Caco-2 (cell line): ENCODE data around the gene UBL3. TPM values are rescaled to one million over a fixed set of nuclear protein-coding genes. Genes with fewer than 3 reads are reported as not detected.

Experiments
- BruUV-seq: library from RNA; stranded (reverse); fragments of 400-500 nt; replicated peaks from 2 replicates; lab custom pipeline; 2021; lab: Mats Ljungman, UMichigan
- CTCF ChIA-PET: fragments of 300-600 bp; sonication (Branson Sonifier 250); formaldehyde crosslinking; loops from one replicate; lab custom pipeline; 2022; ENCODE audit warnings: antibody characterized with exemption; lab: Charles Lee
- POLR2A ChIA-PET: fragments of 300-600 bp; sonication (Branson Sonifier 250); formaldehyde crosslinking; loops from one replicate; lab custom pipeline; 2022; ENCODE audit warnings: antibody characterized with exemption; lab: Charles Lee
- DNase-seq, 2 experiments: peaks; one replicate each; pipeline versions ENCODE4 v3.0.0 to v3.0.0-alpha.2; 2020 to 2022
- H3K27me3 ChIP-seq: replicated peaks from 2 replicates; pipeline ENCODE4 v1.6.0; 2011; ENCODE audit warnings: low read length; ENCODE audit not compliant: control insufficient read depth, insufficient read depth
- H3K36me3 ChIP-seq: 2 replicates; pipeline ENCODE4 v1.5.1; 2011; ENCODE audit warnings: low read length; ENCODE audit not compliant: control insufficient read depth, insufficient read depth
- H3K4me1 ChIP-seq: fragments of 250-450 bp; sonication (Bioruptor Pico); 2 replicates; pipeline ENCODE4 v1.5.1; 2020; ENCODE audit warnings: mild to moderate bottlenecking
- H3K4me3 ChIP-seq: 2 replicates; pipeline ENCODE4 v1.5.1; 2011; ENCODE audit warnings: low read depth, mild to moderate bottlenecking, control low read depth, low read length
- H3K9me3 ChIP-seq: fragments of 250-450 bp; sonication (Bioruptor Pico); 2 replicates; pipeline ENCODE4 v1.5.1; 2020; ENCODE audit warnings: mild to moderate bottlenecking, moderate library complexity
- H3K27ac Mint-ChIP-seq: one replicate; pipeline ENCODE4 v1.8.0; 2022; ENCODE audit warnings: mixed read lengths; ENCODE audit not compliant: unreplicated experiment
- H3K27me3 Mint-ChIP-seq: one replicate; pipeline ENCODE4 v1.8.0; 2022; ENCODE audit warnings: mixed read lengths; ENCODE audit not compliant: insufficient read depth, unreplicated experiment
- H3K36me3 Mint-ChIP-seq: one replicate; pipeline ENCODE4 v1.8.0; 2022; ENCODE audit warnings: mild to moderate bottlenecking, mixed read lengths; ENCODE audit not compliant: insufficient read depth, unreplicated experiment
- H3K4me1 Mint-ChIP-seq: one replicate; pipeline ENCODE4 v1.8.0; 2022; ENCODE audit warnings: low read depth, mixed read lengths; ENCODE audit not compliant: unreplicated experiment
- H3K4me3 Mint-ChIP-seq: one replicate; pipeline ENCODE4 v1.8.0; 2022; ENCODE audit warnings: mild to moderate bottlenecking, moderate library complexity, mixed read lengths; ENCODE audit not compliant: unreplicated experiment
- H3K9me3 Mint-ChIP-seq: one replicate; pipeline ENCODE4 v1.8.0; 2022; ENCODE audit warnings: mixed read lengths; ENCODE audit not compliant: unreplicated experiment
- CTCF ChIP-seq, 2 experiments: fragments of 200-600 bp in 1 of 2; IDR thresholded peaks; 1 replicate in 1 of 2; 2 replicates in 1 of 2; pipeline versions ENCODE4 v1.5.1 to v1.8.0; 2011 to 2022; ENCODE audit warnings: antibody characterized with exemption in 1 of 2, control low read depth in 1 of 2, inconsistent platforms in 1 of 2, low read depth in 1 of 2, low read length in 1 of 2, mild to moderate bottlenecking in 1 of 2, moderate library complexity in 1 of 2; ENCODE audit not compliant: insufficient read depth in 1 of 2, severe bottlenecking in 1 of 2, unreplicated experiment in 1 of 2
- intact Hi-C: fragments of 100-400 bp; cut with micrococcal nuclease; formaldehyde crosslinking; loops from one replicate; pipeline ENCODE4 v1.10.0; 2022; ENCODE audit not compliant: unreplicated experiment
- total RNA-seq: library from RNA; stranded (reverse); gene quantifications from 2 replicates; pipeline ENCODE4 v1.2.3, GENCODE V29; 2022

UBL3 gene
- total RNA-seq, 1 experiment from 2014 or later, result 37.5 TPM

- H3K36me3 Mint-ChIP-seq, result no peaks in the 10 kb centered on the region
- H3K4me1 Mint-ChIP-seq, result peaks cover 7% of the 10 kb centered on the region
- CTCF ChIA-PET, result no interaction called here
- H3K27ac Mint-ChIP-seq, result no peak overlapping the region
- H3K27me3 Mint-ChIP-seq, result peaks cover 24% of the 10 kb centered on the region
- Histone ChIP-seq H3K4me3 (no peak overlapping the region), H3K27me3 (0 out of 2 replicates have a peak, but pooled peaks cover 1% of the 10 kb centered on the region), H3K4me1 (no peaks in the 10 kb centered on the region), H3K36me3 (no peaks in the 10 kb centered on the region), H3K9me3 (peaks cover 6% of the 10 kb centered on the region)
- no peak for DNase-seq
- H3K4me3 Mint-ChIP-seq, result no peak overlapping the region
- intact Hi-C loops, result no loop called here
- TF ChIP-seq CTCF (IDR thresholded peaks at IDR 0.05; ENCODE audit: insufficient read depth in 1 of 2, low read depth in 1 of 2, low read length in 1 of 2, severe bottlenecking in 1 of 2, unreplicated experiment in 1 of 2), result no peak
- H3K9me3 Mint-ChIP-seq, result peaks cover 7% of the 10 kb centered on the region
- no TSS peak for BruUV-seq
- POLR2A ChIA-PET, result no interaction called here
Measured at GRCh38 chr13:29730253-29730652, 120.2 kb downstream of the UBL3 start.

GRCh38 chr13:29722415-29722814 is 128.0 kb downstream of the UBL3 start:
- H3K27me3 ChIP-seq, result no peaks in the 10 kb centered on the region
- H3K9me3 ChIP-seq, result peaks cover 6% of the 10 kb centered on the region
- H3K4me1 ChIP-seq, result no peaks in the 10 kb centered on the region
- H3K27ac Mint-ChIP-seq, result no peak overlapping the region
- no peak overlapping the region for H3K4me3 Mint-ChIP-seq
- TF ChIP-seq CTCF (IDR thresholded peaks at IDR 0.05; ENCODE audit: insufficient read depth in 1 of 2, low read depth in 1 of 2, low read length in 1 of 2, severe bottlenecking in 1 of 2, unreplicated experiment in 1 of 2), result no peak
- no peaks in the 10 kb centered on the region for H3K36me3 Mint-ChIP-seq
- H3K36me3 ChIP-seq, result no peaks in the 10 kb centered on the region
- peaks cover 4% of the 10 kb centered on the region for H3K9me3 Mint-ChIP-seq
- no TSS peak for BruUV-seq
- intact Hi-C loops, result no loop called here
- peaks cover 7% of the 10 kb centered on the region for H3K4me1 Mint-ChIP-seq
- POLR2A ChIA-PET, result no interaction called here
- CTCF ChIA-PET, result no interaction called here
- peaks cover 6% of the 10 kb centered on the region for H3K27me3 Mint-ChIP-seq
- no peak for DNase-seq
- no peak overlapping the region for H3K4me3 ChIP-seq

GRCh38 chr13:29721766-29722165 is 128.7 kb downstream of the UBL3 start:
- TF ChIP-seq CTCF (IDR thresholded peaks at IDR 0.05; ENCODE audit: insufficient read depth in 1 of 2, low read depth in 1 of 2, low read length in 1 of 2, severe bottlenecking in 1 of 2, unreplicated experiment in 1 of 2), result no peak
- H3K4me1 Mint-ChIP-seq, result peaks cover 7% of the 10 kb centered on the region
- no peaks in the 10 kb centered on the region for H3K9me3 Mint-ChIP-seq
- H3K9me3 ChIP-seq, result peaks cover 6% of the 10 kb centered on the region
- no peaks in the 10 kb centered on the region for H3K36me3 ChIP-seq
- H3K27me3 ChIP-seq, result no peaks in the 10 kb centered on the region
- intact Hi-C loops, result no loop called here
- no peak overlapping the region for H3K27ac Mint-ChIP-seq
- no TSS peak for BruUV-seq
- H3K4me3 ChIP-seq, result no peak overlapping the region
- ChIA-PET CTCF (no interaction called here), POLR2A (no interaction called here)
- no peaks in the 10 kb centered on the region for H3K4me1 ChIP-seq
- no peak for DNase-seq
- peaks cover 6% of the 10 kb centered on the region for H3K27me3 Mint-ChIP-seq
- no peak overlapping the region for H3K4me3 Mint-ChIP-seq
- H3K36me3 Mint-ChIP-seq, result no peaks in the 10 kb centered on the region
